Left hindlimb (tissue), 1 donor: Measurements from ENCODE around the gene TEAD1.

Source experiments
- DNase-seq: peaks from one replicate; pipeline ENCODE4 v3.0.0-alpha.2; 2018

The TEAD1 gene

DNA sequence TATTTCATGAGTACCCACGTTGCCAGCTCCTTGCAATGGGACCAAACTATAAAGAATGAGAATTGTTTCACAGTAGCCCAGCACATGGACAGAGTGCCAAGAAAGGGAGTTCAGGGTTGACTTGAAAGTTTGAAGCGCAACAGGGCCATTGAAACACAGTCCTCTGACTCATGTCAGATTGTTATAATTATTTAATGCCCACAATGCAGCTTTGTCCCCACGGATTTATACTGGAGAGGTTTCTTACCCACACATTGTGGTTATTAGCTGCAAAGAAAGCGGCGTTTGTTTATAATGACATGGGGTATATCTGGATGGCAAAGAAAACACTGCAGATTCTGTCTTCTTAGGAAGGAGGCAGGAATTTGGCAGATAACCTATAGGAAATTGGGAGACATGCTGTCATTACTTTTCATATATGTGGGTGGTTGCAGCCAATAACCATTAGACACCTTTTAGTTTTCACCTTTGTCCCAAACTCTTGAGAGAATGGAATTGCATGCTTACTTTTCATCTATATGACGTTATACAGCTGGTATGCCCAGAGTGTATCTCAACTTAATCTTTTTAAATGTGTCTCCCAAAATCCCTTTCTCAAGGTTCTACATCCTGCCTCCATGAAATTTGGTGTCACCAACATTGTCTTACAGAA lies 143.6 kb downstream of the TEAD1 start:
- DNase-seq: no peak

DNA sequence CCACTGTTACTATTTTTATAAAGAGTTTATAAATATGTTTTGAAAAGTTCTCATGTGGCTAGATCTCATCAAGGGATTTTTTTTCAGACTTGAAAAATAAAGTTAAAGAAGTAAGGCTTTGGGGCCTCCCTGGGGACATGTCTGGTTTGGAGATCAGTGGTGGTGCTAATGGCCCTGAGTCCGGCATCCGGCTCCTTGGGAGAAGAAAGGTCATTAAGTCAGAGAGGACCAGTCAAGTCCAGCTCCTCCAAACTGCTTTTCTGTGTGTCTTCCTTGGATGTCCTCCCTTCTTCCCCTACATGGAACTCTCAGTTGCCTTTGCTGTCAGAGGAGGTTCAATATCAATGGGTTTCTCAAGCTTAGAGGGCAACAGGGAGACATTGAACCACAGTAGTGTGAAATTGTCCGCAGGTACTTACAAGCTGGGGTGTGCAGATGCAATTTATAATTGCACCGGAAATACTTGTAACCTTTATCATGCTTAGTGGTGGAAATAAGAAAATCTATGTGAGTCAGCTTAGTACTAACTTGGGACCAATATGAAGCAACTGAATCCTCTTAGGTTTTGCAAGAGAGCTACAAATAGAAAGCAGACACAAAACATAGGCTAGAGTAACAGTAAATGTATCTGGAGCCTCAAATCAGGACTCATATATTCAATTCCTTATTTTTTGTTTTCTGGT lies 144.3 kb downstream of the TEAD1 start:
- no peak for DNase-seq

DNA sequence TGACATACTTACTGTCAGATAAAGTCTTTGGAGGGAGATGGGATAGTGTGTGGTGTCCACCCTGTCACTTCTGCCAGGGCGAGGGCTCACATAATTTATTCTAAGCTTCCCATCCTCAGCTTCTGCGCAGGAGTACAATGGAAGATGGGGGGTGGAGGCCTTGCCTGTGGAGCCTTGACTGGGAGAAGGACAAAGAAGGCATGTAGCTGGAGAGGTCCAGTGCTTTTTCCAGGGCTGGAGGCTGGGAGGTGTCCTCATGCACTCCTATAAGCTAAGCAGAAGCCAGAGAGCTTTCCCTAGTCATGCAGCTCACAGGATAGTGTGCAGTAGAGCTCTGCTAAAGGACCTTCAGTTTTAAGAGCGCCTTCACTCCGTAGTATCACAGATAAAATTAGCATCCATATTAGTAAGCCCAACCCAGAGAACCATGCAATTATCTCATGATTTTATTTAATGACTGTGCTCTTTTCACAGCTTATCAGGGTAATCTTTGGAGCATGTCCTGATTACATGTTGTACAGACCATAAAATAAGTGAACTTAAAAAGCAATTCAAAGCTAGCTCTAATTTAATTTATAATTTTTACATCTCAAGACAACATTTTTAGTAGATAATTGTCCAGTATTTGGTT lies 148.3 kb downstream of the TEAD1 start:
- no peak for DNase-seq

DNA sequence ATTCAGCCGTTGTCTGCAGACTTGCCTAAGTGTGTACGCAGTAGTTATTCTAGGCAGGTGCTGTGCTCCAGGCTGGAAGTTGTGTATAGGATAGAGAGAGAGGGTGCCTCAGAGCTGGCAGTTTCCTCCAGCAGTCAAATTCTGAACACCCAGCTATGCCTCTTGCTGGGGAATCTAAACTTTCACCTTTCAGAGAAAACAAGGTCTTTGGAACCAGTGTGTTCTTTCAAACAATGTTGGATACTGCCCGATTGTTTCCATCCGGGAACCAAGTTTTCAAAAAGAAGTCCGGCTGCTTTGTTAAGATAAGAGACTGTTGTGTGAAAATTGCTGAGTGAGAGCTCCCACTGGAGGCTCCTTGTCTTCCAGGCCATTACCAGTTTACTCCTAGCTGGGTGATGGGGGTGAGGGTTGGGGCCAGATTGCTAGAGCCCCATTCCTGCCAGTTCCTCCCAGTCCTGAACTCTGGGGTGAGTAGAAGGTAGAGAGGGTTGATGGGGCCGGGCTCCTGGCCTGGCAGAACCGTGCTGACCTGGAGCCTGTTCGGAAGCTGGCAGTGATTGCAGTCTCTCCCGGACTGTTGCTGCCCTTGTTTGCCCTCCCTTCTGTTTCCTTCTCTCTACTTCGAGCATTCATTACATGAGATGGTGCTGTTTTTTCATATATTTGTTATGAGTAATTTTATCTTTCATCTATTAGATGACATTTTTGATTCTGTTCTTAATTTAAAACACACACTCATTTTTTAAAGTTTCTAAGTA lies 150.2 kb downstream of the TEAD1 start:
- no peak for DNase-seq

DNA sequence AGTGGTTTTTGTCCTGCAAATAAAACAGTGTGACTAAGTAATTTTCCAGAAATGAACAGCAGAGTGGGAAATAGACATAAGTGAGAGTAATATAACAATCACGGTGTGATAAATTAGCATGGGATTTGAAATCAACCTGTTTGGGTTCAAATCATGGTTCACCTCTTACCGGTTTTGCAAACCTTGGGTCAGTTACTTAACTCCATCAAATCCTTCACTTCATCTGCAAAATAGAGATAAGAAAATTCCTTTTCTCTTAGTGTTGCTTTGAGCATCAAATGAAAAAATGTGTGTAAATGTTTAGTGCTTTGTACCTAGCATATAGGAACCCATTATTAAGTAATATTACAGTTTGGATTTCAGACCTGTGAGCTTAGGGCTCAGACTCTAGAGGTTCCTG lies 152.2 kb downstream of the TEAD1 start:
- DNase-seq: no peak

DNA sequence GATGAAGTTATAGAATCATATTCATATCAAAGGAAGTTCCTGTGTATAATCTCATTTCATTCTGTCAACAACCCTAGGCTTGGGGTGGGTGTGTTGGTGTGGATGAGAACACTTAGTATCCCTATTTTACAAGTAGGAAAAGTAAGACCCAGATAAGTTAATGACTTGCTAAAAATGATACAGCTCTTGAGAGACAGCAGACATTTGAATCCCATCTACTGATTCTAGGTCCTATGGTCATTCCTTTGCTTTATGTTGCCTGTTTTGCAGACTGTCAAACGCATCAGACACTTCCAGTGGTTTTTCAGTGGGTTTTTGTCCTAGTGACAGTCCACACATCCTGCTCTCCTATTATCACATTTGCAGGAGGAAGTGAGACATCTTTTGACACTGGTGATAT lies 153.1 kb downstream of the TEAD1 start:
- no peak for DNase-seq

DNA sequence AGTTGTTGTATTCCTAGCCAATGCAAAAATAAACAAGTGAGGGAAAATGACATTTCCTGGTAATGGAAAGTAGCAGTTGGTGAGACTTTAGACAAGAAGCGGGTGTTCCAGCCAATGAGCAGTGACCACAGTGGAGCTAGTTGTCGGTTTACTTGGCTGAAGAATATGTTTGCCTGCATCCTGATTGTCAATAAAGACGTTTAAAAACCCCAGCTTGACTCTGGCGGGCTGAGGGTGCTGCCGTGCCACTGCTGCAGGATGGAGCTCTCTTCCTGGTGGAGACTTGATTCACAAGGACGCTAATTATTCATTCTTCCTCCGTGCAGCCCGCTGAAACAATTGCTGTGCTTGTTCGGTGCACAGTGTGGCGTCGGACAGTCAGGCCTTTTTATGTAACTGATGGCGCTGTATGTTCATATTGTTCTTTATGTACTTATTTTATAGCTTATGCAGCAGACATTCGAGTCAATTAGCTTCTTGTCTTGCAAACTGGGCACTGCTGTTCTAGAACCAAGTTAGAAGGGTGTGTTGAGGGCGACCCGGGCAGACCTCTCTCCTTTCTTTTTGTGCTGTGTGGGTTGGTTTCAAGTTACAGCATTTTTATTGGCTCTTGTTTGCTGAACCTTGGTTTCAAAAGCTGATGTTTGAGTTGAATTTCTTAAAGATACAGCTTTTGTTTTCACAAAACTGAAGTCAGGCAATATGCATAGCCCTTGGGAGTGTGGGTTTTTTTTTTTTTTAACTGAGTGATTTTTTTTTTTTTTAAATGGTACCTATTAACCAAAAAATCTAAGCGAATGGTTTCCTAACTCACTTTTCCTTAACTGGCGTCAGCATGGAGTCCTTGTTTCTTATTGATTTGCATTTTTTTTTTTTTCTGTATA lies 153.9 kb downstream of the TEAD1 start:
- peak; percentile 75 for DNase-seq

DNA sequence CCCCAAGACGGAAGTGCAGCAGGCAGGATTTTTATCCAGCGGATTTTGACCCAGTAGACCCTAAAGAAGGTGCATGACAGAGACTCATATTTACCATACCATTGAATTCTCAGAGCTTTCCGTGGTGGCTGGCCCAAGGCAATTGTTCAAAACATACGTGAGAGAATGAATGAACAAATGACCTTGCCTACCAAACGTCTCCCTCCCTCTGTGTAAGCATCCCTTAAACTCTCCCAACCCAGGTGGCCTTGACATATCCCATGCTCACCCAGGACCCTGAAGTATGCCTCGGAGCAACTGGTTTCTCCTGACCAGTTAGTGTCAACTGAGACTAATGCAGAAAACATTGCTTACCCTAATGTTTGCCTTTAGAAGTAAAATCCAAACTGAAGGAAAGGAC lies 154.9 kb downstream of the TEAD1 start:
- DNase-seq: no peak

DNA sequence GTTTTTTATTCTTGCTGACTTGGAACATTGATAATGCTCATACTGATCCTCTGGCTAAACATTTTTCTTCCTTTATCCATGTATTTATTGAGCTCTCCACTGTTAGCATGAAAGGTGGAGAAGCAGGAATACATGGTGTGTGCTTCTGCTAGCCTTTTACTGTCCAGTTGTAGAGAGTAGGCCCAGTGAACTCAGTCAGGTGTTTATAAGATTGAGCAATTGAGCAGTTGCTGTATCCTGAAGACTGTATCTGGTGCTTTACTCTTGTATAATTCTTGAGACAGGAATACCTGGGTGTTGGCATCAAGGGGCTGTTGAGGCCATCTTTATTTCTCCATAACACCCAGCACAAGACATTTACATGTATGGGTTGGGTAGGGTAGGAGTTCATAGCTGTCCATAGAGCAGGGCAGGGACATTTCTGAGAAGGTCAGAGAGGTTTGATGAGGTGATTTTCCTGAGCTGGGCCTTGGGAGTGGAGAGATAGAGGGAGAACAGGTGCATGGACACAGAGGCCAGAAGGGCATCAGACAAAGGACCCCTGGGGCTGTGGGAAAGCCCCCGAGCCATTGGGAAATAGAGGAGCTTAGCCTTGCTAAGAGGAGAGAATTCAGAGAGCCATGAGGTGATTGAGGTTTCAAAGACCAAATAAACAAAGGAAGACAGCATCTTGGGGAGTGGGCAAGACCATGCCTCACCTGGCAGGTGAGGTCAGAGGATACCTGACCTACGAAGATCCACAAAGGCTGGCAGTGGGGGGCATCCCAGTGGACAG lies 155.5 kb downstream of the TEAD1 start:
- DNase-seq: no peak

DNA sequence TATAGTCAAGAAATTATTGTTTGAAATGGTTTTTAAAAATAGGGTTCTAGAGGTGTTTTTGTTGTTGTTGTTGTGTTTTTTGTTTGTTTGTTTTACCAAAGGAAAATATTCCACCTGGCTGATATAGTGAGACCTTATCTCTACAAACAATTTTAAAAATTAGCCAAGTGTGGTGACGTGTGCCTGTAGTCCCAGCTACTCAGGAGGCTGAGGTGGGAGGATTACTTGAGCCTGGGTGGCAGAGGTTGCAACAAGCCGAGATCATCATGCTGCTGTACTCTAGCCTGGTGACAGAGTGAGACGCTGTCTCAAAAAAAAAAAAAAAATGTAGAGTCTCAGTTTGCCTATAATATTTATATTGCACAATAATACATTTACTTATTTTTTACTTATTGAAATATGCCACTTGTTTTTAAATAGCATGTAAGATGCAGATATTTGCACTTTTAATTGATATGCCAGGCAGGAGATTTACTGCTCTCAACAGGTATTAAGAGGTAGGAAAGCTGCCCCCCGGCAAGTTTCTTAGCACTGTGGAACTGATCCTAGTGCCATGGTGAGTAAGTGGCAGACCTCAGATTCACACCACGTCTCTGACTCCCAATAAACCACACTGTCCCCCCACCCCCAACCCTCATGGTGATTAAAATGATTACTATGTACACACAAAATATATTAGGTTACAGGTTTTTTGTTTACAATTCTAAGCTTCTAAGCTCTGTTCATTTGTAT lies 157.4 kb downstream of the TEAD1 start:
- no peak for DNase-seq

DNA sequence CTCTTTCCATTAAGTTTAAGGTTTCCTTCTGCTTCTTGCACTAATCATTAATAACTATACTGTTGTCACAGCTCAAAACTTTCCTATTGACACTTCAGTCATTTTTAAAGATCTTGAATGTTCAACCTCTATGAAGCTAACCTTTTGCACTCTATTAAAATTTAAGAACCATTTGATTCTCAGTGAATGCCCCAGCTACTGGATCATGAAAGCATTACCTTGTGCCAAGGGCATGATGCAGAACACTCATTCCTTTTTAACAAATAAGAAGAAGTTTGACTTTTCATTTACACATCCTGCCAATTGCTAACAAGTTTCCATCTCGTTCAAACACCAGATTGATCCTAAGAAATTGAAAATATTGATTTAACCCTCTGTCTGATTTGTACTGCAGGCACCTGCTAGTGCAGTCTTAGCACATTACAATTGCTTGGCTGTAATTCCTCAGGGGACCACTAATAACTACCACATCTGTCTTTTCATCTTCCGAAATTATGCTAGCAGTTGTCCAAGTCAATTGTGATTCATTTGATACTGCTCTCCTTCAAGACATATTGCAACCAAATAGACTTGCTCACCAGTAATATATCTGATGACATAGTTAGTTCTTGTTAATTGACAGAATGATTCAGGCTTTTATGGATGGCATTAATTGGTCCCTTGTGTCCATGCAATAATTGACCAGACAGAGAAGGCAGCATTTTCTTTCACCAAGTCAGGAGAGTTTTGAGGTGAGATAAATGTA lies 158.4 kb downstream of the TEAD1 start:
- DNase-seq: no peak

DNA sequence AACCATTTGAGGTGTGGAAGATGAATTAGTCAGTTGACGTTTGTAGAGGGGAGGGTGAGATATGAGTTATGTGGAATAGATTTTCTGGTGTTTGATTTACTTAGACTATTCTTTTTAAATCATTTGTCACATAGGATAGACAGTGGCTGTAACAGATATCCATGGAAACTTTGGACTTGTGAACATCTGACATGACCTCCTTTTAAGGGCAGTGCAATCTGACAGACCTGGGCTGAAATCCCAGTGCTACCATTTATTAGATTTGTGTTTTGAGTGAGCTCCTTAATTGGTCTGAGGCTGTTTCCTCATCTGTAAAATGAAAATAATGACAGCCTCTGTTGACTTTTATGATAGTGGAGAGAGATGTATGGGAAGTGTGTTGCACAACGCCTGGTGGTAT lies 159.9 kb downstream of the TEAD1 start:
- no peak for DNase-seq

DNA sequence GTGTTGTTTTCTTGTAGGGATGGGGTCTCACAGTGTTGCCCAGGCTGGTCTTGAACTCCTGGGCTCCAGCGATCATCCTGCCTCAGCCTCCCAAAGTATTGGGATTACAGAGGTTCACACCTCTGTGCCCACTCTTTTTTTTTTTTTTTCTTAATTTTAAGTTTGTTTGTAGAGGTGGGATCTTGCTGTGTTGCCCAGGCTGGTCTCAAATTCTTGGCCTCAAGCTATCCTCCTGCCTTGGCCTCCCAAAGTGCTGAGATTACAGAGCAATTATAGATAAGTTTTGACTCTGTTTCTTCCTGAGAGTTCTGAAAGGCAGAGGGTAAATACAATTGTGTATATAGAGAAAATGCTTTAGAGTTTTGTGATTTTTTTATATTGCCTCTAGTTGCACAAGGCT lies 160.4 kb downstream of the TEAD1 start:
- no peak for DNase-seq

DNA sequence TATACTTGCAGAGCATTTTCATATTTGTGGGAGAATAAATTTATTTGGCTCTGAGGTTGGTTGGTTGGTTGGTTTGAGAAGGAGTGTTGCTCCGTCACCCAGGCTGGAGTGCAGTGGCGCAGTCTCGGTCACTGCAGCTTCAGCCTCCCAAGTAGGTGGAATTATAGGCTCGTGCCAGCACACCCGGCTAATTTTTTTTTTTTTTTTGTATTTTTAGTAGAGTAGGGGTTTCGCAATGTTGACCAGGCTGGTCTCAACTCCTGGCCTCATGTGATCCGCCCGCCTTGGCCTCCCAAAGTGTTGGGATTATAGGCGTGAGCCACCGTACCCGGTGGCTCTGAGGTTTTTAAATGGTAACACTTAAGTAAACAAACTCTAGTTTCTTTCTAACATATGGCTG lies 161.1 kb downstream of the TEAD1 start:
- DNase-seq: no peak

DNA sequence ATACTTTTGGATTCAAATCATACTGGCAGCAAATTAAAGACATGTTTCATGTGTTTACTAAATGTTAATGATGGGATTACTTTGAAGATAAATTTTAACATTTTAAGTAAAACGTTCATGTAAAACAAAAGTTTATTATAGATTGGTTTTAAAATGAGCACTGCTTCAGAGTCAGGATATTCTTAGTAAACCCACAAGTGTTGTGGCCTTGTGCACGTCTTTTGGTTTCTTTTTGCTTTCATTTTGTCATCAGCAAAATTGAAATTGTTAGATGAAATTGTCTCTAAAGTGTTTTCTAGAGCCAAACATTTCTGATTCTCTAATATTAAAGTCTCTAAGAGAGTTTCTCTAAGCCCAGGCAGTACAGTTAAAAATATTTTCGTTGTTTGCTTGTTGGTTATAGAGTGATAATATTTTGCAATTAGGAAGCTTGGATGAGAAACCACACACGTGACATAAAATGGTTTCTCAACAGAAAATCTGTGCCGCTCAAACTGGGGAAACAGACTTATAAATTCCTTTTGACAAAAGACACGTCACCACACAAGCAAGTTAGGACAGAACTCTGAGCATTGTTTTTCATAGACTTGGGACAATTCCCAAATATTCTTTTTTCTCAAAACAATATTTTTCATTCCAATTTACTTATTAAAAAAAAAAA lies 164.4 kb downstream of the TEAD1 start:
- no peak for DNase-seq

DNA sequence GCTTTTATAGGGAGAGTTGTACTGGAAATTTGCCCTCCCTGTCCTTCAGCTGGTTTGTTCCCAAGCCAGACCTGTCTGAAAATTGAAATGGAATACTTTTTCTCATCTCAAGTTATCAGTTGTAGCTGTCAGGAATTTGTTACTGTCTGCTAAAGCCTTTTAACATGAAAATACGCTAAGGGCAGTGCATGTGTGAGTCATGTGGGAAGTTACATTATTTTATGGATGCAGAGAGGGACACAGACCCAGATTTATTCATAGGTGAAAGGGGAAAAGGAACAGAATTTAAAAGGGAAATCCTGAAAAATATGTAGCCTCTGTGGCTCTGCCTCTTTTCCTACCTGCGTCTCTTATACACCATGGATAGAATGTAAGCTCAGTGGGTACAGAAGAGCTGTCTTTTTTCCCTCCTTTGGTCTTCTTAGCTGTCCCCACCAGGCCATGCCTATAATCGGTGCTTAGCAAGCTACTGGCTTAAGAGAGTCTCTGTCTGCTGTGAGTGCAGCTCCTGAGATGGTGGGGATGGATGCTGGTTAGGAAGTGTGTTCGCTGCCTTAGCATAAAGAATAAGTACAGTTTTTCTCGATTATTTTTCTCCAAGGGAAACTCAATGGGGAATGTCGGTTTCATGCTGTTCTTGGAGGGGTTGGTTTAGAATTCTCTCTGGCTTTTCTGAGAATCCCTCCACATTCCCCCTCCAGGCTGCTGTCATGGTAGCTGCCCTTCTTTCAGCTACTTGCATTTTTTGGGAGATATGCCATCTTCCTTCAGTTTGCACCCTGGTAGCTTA lies 166.8 kb downstream of the TEAD1 start:
- DNase-seq: no peak

DNA sequence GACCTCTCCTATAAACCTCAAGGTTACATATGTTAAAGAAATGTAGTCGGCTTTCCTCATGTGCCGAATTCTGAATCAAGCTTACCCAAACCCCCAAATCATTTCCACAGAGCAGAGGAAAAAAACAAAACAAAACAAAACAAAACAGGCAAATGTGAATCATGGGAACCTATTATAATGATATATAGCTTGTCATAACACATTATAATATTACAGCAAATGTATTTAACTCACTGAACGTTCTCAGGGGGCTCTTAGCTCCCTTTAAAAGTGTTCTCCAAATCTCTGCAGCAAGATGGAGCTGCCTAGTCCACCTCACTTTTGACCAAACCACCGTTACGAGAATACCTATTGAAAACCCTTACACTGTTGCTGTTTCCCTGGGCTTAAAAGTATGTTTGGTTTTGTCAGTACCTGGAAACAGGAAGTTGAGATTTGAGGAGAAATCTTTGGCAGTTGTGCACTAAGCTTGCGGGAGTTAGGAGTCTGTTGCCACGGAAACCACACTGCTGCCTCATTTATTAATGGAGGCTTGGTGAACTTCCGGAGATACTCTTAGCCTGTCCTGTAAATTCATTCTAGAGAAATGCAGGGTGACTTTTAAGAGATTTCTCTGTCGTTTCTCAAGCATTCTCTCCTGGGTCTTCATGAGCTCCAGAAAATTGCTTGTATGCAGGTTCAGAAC lies 167.9 kb downstream of the TEAD1 start:
- DNase-seq: peak; percentile 54

DNA sequence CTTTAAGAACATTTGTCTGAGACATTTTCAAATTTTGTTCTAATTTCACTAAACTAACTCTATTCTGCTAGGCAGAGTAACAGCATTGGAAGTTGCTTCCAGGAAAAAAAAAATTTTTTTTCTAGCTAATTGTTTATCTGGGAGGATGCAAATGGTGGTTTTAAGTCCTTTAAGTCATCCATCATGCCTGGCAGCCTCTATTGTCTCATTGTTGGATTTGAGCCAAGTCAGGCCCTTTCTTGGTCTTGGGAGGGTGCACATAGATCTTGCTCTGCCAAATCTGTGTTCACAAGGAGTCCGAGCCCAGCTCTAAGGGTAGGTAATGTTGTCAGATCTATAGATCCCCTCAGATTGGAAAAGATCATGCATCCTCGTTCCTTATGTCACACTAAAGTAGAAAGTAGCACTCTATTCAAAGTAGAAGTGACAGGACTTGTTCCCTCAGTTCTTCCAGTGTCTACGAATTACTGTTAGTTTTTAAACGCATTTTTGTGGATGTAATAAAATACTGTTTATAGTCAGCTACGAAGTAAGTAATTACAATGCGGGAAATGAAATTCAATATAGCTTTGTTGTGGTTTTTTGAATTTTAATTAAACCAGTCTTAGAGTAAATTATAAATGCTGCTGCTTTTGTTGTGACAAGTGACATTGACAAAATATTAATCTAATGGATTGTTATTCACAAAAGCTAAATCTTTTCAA lies 168.9 kb downstream of the TEAD1 start:
- DNase-seq: no peak
